CD8-positive, alpha-beta memory T cell (primary cell): ENCODE results near the gene SPRR5. TPM values are rescaled to one million over a fixed set of nuclear protein-coding genes. Genes with fewer than 3 reads are reported as not detected.
A peak's percentile ranks its signal among the peaks of the same experiment; 100 is the strongest.

ENCODE experiments used
- CTCF ChIA-PET: fragments of 350-600 bp; sonication (Branson Sonifier 250); formaldehyde crosslinking; loops from one replicate; lab custom pipeline; 2021; ENCODE audit warnings: antibody characterized with exemption; lab: Charles Lee
- POLR2A ChIA-PET: fragments of 350-600 bp; sonication (Branson Sonifier 250); formaldehyde crosslinking; loops from one replicate; lab custom pipeline; 2021; ENCODE audit warnings: antibody characterized with exemption; lab: Charles Lee
- DNase-seq, 5 donors: peaks; one replicate each; pipeline versions ENCODE4 v3.0.0 to v3.0.0-alpha.2; 2020 to 2022; ENCODE audit warnings: mixed read lengths in 1 of 5
- H3K27ac ChIP-seq: one replicate; pipeline ENCODE4 v1.7.0; 2013; ENCODE audit warnings: low read depth, mild to moderate bottlenecking, low read length, moderate library complexity
- H3K27me3 ChIP-seq: 2 replicates; pipeline ENCODE4 v1.7.0; 2013; ENCODE audit warnings: low read length, mild to moderate bottlenecking; ENCODE audit not compliant: insufficient read depth, poor library complexity, severe bottlenecking
- H3K36me3 ChIP-seq: 2 replicates; pipeline ENCODE4 v1.7.0; 2013; ENCODE audit warnings: mild to moderate bottlenecking, low read length, moderate library complexity; ENCODE audit not compliant: insufficient read depth
- H3K4me1 ChIP-seq: 2 replicates; pipeline ENCODE4 v1.7.0; 2013; ENCODE audit warnings: mild to moderate bottlenecking, low read length, moderate library complexity; ENCODE audit not compliant: insufficient read depth
- H3K4me3 ChIP-seq: 2 replicates; pipeline ENCODE4 v1.7.0; 2013; ENCODE audit warnings: mild to moderate bottlenecking, low read length
- H3K9me3 ChIP-seq: 2 replicates; pipeline ENCODE4 v1.7.0; 2013; ENCODE audit warnings: mild to moderate bottlenecking, low read length
- H3K27ac Mint-ChIP-seq, 8 donors: one replicate each; pipeline ENCODE4 v1.8.0; 2020 to 2021; ENCODE audit warnings: mixed read lengths in 8 of 8, mild to moderate bottlenecking in 6 of 8, inconsistent platforms in 3 of 8, moderate library complexity in 3 of 8
- H3K27me3 Mint-ChIP-seq, 2 donors: one replicate each; pipeline ENCODE4 v1.8.0; 2020 to 2021; ENCODE audit warnings: mixed read lengths in 2 of 2, mild to moderate bottlenecking in 1 of 2, moderate library complexity in 1 of 2
- H3K36me3 Mint-ChIP-seq, 3 donors: one replicate each; pipeline ENCODE4 v1.8.0; 2020 to 2021; ENCODE audit warnings: mixed read lengths in 3 of 3, inconsistent platforms in 1 of 3, mild to moderate bottlenecking in 1 of 3
- H3K4me1 Mint-ChIP-seq, 3 donors: one replicate each; pipeline ENCODE4 v1.8.0; 2020 to 2021; ENCODE audit warnings: mixed read lengths in 3 of 3, inconsistent platforms in 1 of 3, mild to moderate bottlenecking in 1 of 3
- H3K4me3 Mint-ChIP-seq, 7 donors: one replicate each; pipeline ENCODE4 v1.8.0; 2020 to 2021; ENCODE audit warnings: mixed read lengths in 7 of 7, mild to moderate bottlenecking in 6 of 7, moderate library complexity in 4 of 7, inconsistent platforms in 2 of 7
- H3K9me3 Mint-ChIP-seq, 5 donors: one replicate each; pipeline ENCODE4 v1.8.0; 2020 to 2022; ENCODE audit warnings: mixed read lengths in 5 of 5, mild to moderate bottlenecking in 3 of 5, moderate library complexity in 2 of 5, inconsistent platforms in 1 of 5
- polyA plus RNA-seq: library from polyadenylated mRNA; unstranded; fragments of 300-500 nt; fragmentation: Illumina TruSeq; gene quantifications from one replicate; pipeline ENCODE4 v1.2.3, GENCODE V29; 2021
- total RNA-seq, 2 experiments: library from RNA; stranded (reverse); gene quantifications; one replicate each; pipeline ENCODE4 v1.2.3, GENCODE V29; 2021

The SPRR5 gene
- total and polyA plus RNA-seq, 3 experiments from 2014 or later = not detected

GRCh38 chr1:152907686-152908601, 39.1 kb upstream of the SPRR5 start, which contains the start of gene IVL:
TSS of gene IVL (plus strand) at chr1:152908546. CDS start at chr1:152909798, 1,252 bp downstream.
- no peaks in the 10 kb centered on the region for H3K4me1 ChIP-seq
- peaks cover 3% of the 10 kb centered on the region for H3K27me3 ChIP-seq
- H3K9me3 Mint-ChIP-seq = peaks cover 0 to 1% (median 0%) of the 10 kb centered on the region in 5 donors
- H3K27ac ChIP-seq = no peak within 1 kb of the TSS
- no peak for DNase-seq
- H3K4me3 Mint-ChIP-seq = peak within 1 kb of the TSS in 2 of 7 donors; percentile 13 to 45
- ChIA-PET CTCF (no interaction called here), POLR2A (no interaction called here)
- H3K27ac Mint-ChIP-seq = peak within 1 kb of the TSS in 4 of 8 donors; percentile 2 to 72 (median 38)
- no peaks in the 10 kb centered on the region for H3K36me3 Mint-ChIP-seq
- peaks cover 0 to 2% (median 0%) of the 10 kb centered on the region in 3 donors for H3K4me1 Mint-ChIP-seq
- no peaks in the 10 kb centered on the region for H3K36me3 ChIP-seq
- peaks cover 18 to 52% of the 10 kb centered on the region in 2 donors for H3K27me3 Mint-ChIP-seq
- no peaks in the 10 kb centered on the region for H3K9me3 ChIP-seq
- no peak within 1 kb of the TSS for H3K4me3 ChIP-seq

GRCh38 chr1:152909206-152909605, 37.8 kb upstream of the SPRR5 start:
- no peaks in the 10 kb centered on the region for H3K36me3 ChIP-seq
- Mint-ChIP-seq H3K4me3 (no peak overlapping the region), H3K9me3 (peaks cover 0 to 1% (median 0%) of the 10 kb centered on the region in 5 donors), H3K36me3 (no peaks in the 10 kb centered on the region), H3K27me3 (peaks cover 18 to 44% of the 10 kb centered on the region in 2 donors), H3K27ac (peak overlapping the region in 2 of 8 donors; percentile 62 to 72), H3K4me1 (peaks cover 0 to 2% (median 0%) of the 10 kb centered on the region in 3 donors)
- no peaks in the 10 kb centered on the region for H3K4me1 ChIP-seq
- H3K27me3 ChIP-seq = peaks cover 3% of the 10 kb centered on the region
- no peak overlapping the region for H3K4me3 ChIP-seq
- no peak overlapping the region for H3K27ac ChIP-seq
- no peaks in the 10 kb centered on the region for H3K9me3 ChIP-seq
- ChIA-PET POLR2A (no interaction called here), CTCF (no interaction called here)
- DNase-seq = no peak

- no peaks in the 10 kb centered on the region for H3K9me3 ChIP-seq
- POLR2A ChIA-PET = no interaction called here
- H3K27ac Mint-ChIP-seq = peak overlapping the region in 4 of 8 donors; percentile 10 to 90 (median 58)
- peaks cover under 1% of the 10 kb centered on the region for H3K27me3 ChIP-seq
- peak overlapping the region; percentile 4 for H3K27ac ChIP-seq
- H3K4me1 ChIP-seq = no peaks in the 10 kb centered on the region
- H3K4me1 Mint-ChIP-seq = peaks cover 0 to 2% (median 0%) of the 10 kb centered on the region in 3 donors
- peaks cover 17 to 43% of the 10 kb centered on the region in 2 donors for H3K27me3 Mint-ChIP-seq
- H3K36me3 ChIP-seq = no peaks in the 10 kb centered on the region
- H3K4me3 Mint-ChIP-seq = peak overlapping the region in 6 of 7 donors; percentile 73 to 85 (median 79)
- peaks cover 0 to 1% (median 0%) of the 10 kb centered on the region in 5 donors for H3K9me3 Mint-ChIP-seq
- CTCF ChIA-PET = no interaction called here
- no peak overlapping the region for H3K4me3 ChIP-seq
- H3K36me3 Mint-ChIP-seq = no peaks in the 10 kb centered on the region
- no peak for DNase-seq
Measured at GRCh38 chr1:152912471-152912870, 34.5 kb upstream of the SPRR5 start.

DNA sequence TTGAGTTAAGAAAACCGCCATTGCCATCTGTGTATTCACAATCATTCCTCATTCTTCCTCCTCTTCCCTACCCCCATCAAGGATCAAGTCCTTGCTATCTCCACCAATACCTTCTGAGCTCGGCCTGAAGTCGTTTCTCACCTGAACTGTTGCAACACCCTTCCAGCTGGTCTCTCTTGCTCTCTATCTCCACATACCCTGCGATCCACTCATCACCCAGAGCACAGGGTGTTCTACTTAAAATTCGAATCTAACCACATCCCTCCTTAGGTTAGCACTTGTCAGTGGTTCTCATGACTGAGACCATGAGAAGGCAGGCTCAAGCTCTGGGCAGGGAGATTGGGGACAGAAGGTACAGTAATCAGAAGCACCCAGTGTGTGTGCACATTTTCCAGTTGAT, 34.1 kb upstream of the SPRR5 start:
- H3K36me3 ChIP-seq = no peaks in the 10 kb centered on the region
- H3K4me1 Mint-ChIP-seq = peaks cover 0 to 2% (median 0%) of the 10 kb centered on the region in 3 donors
- H3K27me3 ChIP-seq = no peaks in the 10 kb centered on the region
- H3K36me3 Mint-ChIP-seq = no peaks in the 10 kb centered on the region
- peaks cover 16 to 40% of the 10 kb centered on the region in 2 donors for H3K27me3 Mint-ChIP-seq
- ChIA-PET POLR2A (no interaction called here), CTCF (no interaction called here)
- no peaks in the 10 kb centered on the region for H3K9me3 ChIP-seq
- peak overlapping the region in 6 of 7 donors; percentile 73 to 85 (median 79) for H3K4me3 Mint-ChIP-seq
- DNase-seq = no peak
- no peak overlapping the region for H3K27ac ChIP-seq
- peak overlapping the region in 5 of 8 donors; percentile 10 to 90 (median 61) for H3K27ac Mint-ChIP-seq
- no peak overlapping the region for H3K4me3 ChIP-seq
- no peaks in the 10 kb centered on the region for H3K4me1 ChIP-seq
- H3K9me3 Mint-ChIP-seq = peaks cover 0 to 1% (median 0%) of the 10 kb centered on the region in 5 donors

DNA sequence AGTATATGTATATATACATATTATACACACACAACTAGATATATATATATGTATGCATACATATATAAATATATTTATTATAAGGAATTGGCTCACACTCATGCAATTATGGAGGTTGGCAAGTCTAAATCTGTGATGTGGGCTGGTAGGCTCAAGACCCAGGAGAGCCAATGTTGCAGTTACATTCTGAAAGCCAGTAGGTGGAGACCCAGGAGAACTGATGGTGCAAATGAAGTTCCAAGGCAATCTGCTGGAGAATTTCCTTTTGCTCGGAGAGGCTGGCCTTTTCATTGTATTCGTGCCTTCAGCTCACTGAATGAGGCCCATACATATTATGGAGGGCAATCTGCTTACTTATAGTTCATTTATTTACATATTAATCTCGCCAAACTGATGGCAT, 29.2 kb upstream of the SPRR5 start:
- Histone ChIP-seq H3K27ac (no peak overlapping the region), H3K36me3 (no peaks in the 10 kb centered on the region), H3K4me3 (no peak overlapping the region), H3K4me1 (no peaks in the 10 kb centered on the region), H3K9me3 (no peaks in the 10 kb centered on the region), H3K27me3 (no peaks in the 10 kb centered on the region)
- H3K4me1 Mint-ChIP-seq = peaks cover 0 to 2% (median 0%) of the 10 kb centered on the region in 3 donors
- peaks cover 0 to 1% (median 0%) of the 10 kb centered on the region in 5 donors for H3K9me3 Mint-ChIP-seq
- peaks cover 6 to 32% of the 10 kb centered on the region in 2 donors for H3K27me3 Mint-ChIP-seq
- ChIA-PET POLR2A (no interaction called here), CTCF (no interaction called here)
- DNase-seq = no peak
- H3K4me3 Mint-ChIP-seq = no peak overlapping the region
- no peaks in the 10 kb centered on the region for H3K36me3 Mint-ChIP-seq
- H3K27ac Mint-ChIP-seq = no peak overlapping the region

DNA sequence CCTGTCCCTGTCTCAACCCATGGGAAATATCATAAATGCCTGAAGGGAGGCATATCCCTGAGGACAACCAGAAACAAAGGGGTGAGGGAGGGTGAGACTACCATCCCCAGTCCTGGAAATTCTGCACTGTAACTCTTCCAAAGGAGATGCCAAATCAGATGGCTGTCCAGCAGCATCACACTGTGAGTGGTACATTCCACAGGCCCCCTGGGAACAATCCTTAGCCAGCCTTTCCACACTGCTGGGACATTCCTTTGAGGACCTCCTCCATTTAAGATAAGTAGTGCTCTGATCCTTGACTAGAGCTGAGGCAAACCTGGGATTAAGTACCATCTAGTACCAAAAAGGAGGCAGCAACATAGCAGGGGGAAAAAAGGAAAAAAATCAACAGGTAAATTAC, 27.9 kb upstream of the SPRR5 start:
- Histone ChIP-seq H3K36me3 (no peaks in the 10 kb centered on the region), H3K27ac (no peak overlapping the region), H3K9me3 (no peaks in the 10 kb centered on the region), H3K27me3 (no peaks in the 10 kb centered on the region), H3K4me3 (no peak overlapping the region), H3K4me1 (no peaks in the 10 kb centered on the region)
- POLR2A ChIA-PET = no interaction called here
- no peak overlapping the region for H3K4me3 Mint-ChIP-seq
- peaks cover 0 to 1% (median 0%) of the 10 kb centered on the region in 5 donors for H3K9me3 Mint-ChIP-seq
- peaks cover 6 to 32% of the 10 kb centered on the region in 2 donors for H3K27me3 Mint-ChIP-seq
- CTCF ChIA-PET = no interaction called here
- H3K36me3 Mint-ChIP-seq = no peaks in the 10 kb centered on the region
- H3K27ac Mint-ChIP-seq = no peak overlapping the region
- no peak for DNase-seq
- no peaks in the 10 kb centered on the region for H3K4me1 Mint-ChIP-seq

GRCh38 chr1:152924191-152924590, 22.8 kb upstream of the SPRR5 start:
- Histone ChIP-seq H3K4me1 (no peaks in the 10 kb centered on the region), H3K36me3 (no peaks in the 10 kb centered on the region), H3K27me3 (no peaks in the 10 kb centered on the region), H3K27ac (no peak overlapping the region), H3K9me3 (peaks cover 4% of the 10 kb centered on the region), H3K4me3 (no peak overlapping the region)
- CTCF ChIA-PET = no interaction called here
- no peak overlapping the region for H3K27ac Mint-ChIP-seq
- no peak overlapping the region for H3K4me3 Mint-ChIP-seq
- H3K9me3 Mint-ChIP-seq = peaks cover 0 to under 1% (median 0%) of the 10 kb centered on the region in 5 donors
- POLR2A ChIA-PET = no interaction called here
- peaks cover 2 to 24% of the 10 kb centered on the region in 2 donors for H3K27me3 Mint-ChIP-seq
- no peaks in the 10 kb centered on the region for H3K4me1 Mint-ChIP-seq
- DNase-seq = no peak
- no peaks in the 10 kb centered on the region for H3K36me3 Mint-ChIP-seq

DNA sequence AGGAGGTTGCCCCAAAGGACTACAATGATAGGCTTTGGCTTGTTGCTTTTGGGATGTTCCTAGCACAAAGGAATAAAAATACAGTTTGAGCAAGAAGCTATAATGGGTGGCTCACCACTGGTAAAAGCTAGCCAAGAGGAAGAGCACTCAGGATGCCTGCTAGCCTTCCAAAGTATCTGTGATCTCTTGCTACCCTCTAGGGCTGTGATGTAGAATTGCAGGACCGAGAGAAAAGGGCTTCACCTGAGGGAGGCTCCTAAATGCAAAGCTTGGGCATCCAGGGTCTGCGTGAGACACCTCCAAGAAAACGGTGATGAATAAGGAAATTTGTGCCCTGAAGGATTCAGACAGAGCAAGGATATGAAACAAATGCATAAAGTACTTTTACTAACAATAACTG, 20.9 kb upstream of the SPRR5 start:
- CTCF ChIA-PET = no interaction called here
- POLR2A ChIA-PET = no interaction called here
- H3K27ac Mint-ChIP-seq = no peak overlapping the region
- peaks cover 4% of the 10 kb centered on the region for H3K9me3 ChIP-seq
- H3K27me3 ChIP-seq = no peaks in the 10 kb centered on the region
- no peaks in the 10 kb centered on the region for H3K4me1 Mint-ChIP-seq
- H3K4me1 ChIP-seq = no peaks in the 10 kb centered on the region
- no peaks in the 10 kb centered on the region for H3K36me3 Mint-ChIP-seq
- no peak overlapping the region for H3K27ac ChIP-seq
- H3K27me3 Mint-ChIP-seq = peaks cover 5 to 22% of the 10 kb centered on the region in 2 donors
- no peak overlapping the region for H3K4me3 Mint-ChIP-seq
- H3K9me3 Mint-ChIP-seq = peaks cover 0 to 3% (median 0%) of the 10 kb centered on the region in 5 donors
- no peaks in the 10 kb centered on the region for H3K36me3 ChIP-seq
- no peak for DNase-seq
- H3K4me3 ChIP-seq = no peak overlapping the region
